Endothelial cell of umbilical vein (primary cell): ENCODE data around the gene DGKH. TPM values are rescaled to one million over a fixed set of nuclear protein-coding genes. Genes with fewer than 3 reads are reported as not detected.

Source experiments
- BruUV-seq: library from RNA; stranded (reverse); fragments of 400-500 nt; replicated peaks from 2 replicates; lab custom pipeline; 2021; lab: Mats Ljungman, UMichigan
- CTCF ChIA-PET: fragments of 300-600, 350-600 bp; sonication (Branson Sonifier 250); formaldehyde crosslinking; loops from one replicate; lab custom pipeline; 2021; ENCODE audit warnings: antibody characterized with exemption, inconsistent platforms; lab: Charles Lee
- POLR2A ChIA-PET: fragments of 300-600, 350-600 bp; sonication (Branson Sonifier 250); formaldehyde crosslinking; loops from one replicate; lab custom pipeline; 2021; ENCODE audit warnings: antibody characterized with exemption, inconsistent platforms; lab: Charles Lee
- DNase-seq: peaks from one replicate; pipeline ENCODE4 v3.0.0-alpha.2; 2011; ENCODE audit warnings: low read depth, low spot score
- FAIRE-seq: peaks from 2 replicates; lab custom pipeline; 2011; peaks lifted over from hg19 to GRCh38; lab: Jason Lieb, UNC
- H2AFZ ChIP-seq: 2 replicates; pipeline ENCODE4 v1.6.0; 2012; ENCODE audit warnings: low read depth, low read length, control low read depth, inconsistent platforms
- H3K27ac ChIP-seq: 2 replicates; pipeline ENCODE4 v1.5.1; 2011; ENCODE audit warnings: low read depth, mild to moderate bottlenecking, control low read depth, low read length, moderate library complexity; ENCODE audit not compliant: insufficient read depth
- H3K27me3 ChIP-seq, 2 experiments: 2 replicates each; pipeline versions ENCODE4 v1.6.0 to v1.6.1; 2011; ENCODE audit warnings: low read length in 2 of 2, mixed read lengths in 1 of 2; ENCODE audit not compliant: control insufficient read depth in 2 of 2, insufficient read depth in 2 of 2
- H3K36me3 ChIP-seq, 2 experiments: 2 replicates in 1 of 2; 3 replicates in 1 of 2; pipeline ENCODE4 v1.5.1; 2011; ENCODE audit warnings: low read length in 2 of 2, mild to moderate bottlenecking in 1 of 2, moderate library complexity in 1 of 2; ENCODE audit not compliant: control insufficient read depth in 2 of 2, insufficient read depth in 2 of 2; ENCODE audit errors: extremely low read depth in 1 of 2
- H3K4me1 ChIP-seq: 3 replicates; pipeline ENCODE4 v1.5.1; 2011; ENCODE audit warnings: mild to moderate bottlenecking, low read length; ENCODE audit not compliant: control insufficient read depth, insufficient read depth; ENCODE audit errors: extremely low read depth
- H3K4me2 ChIP-seq: 2 replicates; pipeline ENCODE4 v1.6.1; 2011; ENCODE audit warnings: low read length, control low read depth, mixed read lengths; ENCODE audit not compliant: insufficient read depth
- H3K4me3 ChIP-seq, 3 experiments: fragments of 200-600 bp in 1 of 3; sonication (generic), shearing (Covaris generic) in 1 of 3; replicated peaks in 1 of 3; 2 replicates each; pipeline ENCODE4 v1.5.1; 2011 to 2016; ENCODE audit warnings: control low read depth in 3 of 3, low read length in 3 of 3, mild to moderate bottlenecking in 2 of 3, inconsistent platforms in 1 of 3, low read depth in 1 of 3, moderate library complexity in 1 of 3; ENCODE audit not compliant: insufficient read depth in 1 of 3
- H3K79me2 ChIP-seq: 2 replicates; pipeline ENCODE4 v1.6.0; 2012; ENCODE audit warnings: low read length, inconsistent platforms; ENCODE audit not compliant: control insufficient read depth, insufficient read depth
- H3K9ac ChIP-seq: replicated peaks from 2 replicates; pipeline ENCODE3; 2011; ENCODE audit warnings: low read length, control low read depth; ENCODE audit not compliant: insufficient read depth; ENCODE audit errors: extremely low read depth
- H3K9me1 ChIP-seq: replicated peaks from 3 replicates; pipeline ENCODE4 v1.6.0; 2011; ENCODE audit warnings: mild to moderate bottlenecking, low read length; ENCODE audit not compliant: control insufficient read depth, insufficient read depth; ENCODE audit errors: extremely low read depth
- H3K9me3 ChIP-seq: replicated peaks from 2 replicates; pipeline ENCODE4 v1.5.1; 2012; ENCODE audit warnings: low read length, inconsistent platforms; ENCODE audit not compliant: control insufficient read depth, insufficient read depth
- H4K20me1 ChIP-seq: replicated peaks from 2 replicates; pipeline ENCODE3; 2011; ENCODE audit warnings: mild to moderate bottlenecking, low read length; ENCODE audit not compliant: control insufficient read depth, insufficient read depth; ENCODE audit errors: extremely low read depth
- CTCF ChIP-seq, 2 donors: IDR thresholded peaks; 1 replicate in 1 of 2; 2 replicates in 1 of 2; pipeline ENCODE4 v1.5.1; 2011; ENCODE audit warnings: low read length in 2 of 2, mild to moderate bottlenecking in 2 of 2, moderate library complexity in 2 of 2, control low read depth in 1 of 2, inconsistent platforms in 1 of 2, low read depth in 1 of 2; ENCODE audit not compliant: insufficient read depth in 1 of 2; ENCODE audit errors: extremely low read depth in 1 of 2
- EZH2 ChIP-seq: IDR thresholded peaks from 2 replicates; pipeline ENCODE4 v1.6.1; 2012; ENCODE audit warnings: borderline replicate concordance, low read depth, mild to moderate bottlenecking, moderate library complexity, low read length, inconsistent platforms; ENCODE audit not compliant: severe bottlenecking
- FOS ChIP-seq: IDR thresholded peaks from 2 replicates; pipeline ENCODE4 v1.6.1; 2011; ENCODE audit warnings: mild to moderate bottlenecking, low read length, moderate library complexity, borderline replicate concordance; ENCODE audit not compliant: insufficient read depth
- GATA2 ChIP-seq: IDR thresholded peaks from 2 replicates; pipeline ENCODE4 v1.7.0; 2011; ENCODE audit warnings: low read depth, mild to moderate bottlenecking, moderate library complexity, mixed read lengths, low read length; ENCODE audit not compliant: insufficient read length, insufficient read depth
- JUN ChIP-seq: IDR thresholded peaks from 2 replicates; pipeline ENCODE4 v1.6.1; 2011; ENCODE audit warnings: borderline replicate concordance, low read depth; ENCODE audit not compliant: insufficient read length, insufficient read depth
- MAX ChIP-seq: IDR thresholded peaks from 2 replicates; pipeline ENCODE4 v1.6.1; 2011; ENCODE audit not compliant: insufficient read depth, insufficient read length
- MYC ChIP-seq: IDR thresholded peaks from one replicate; pipeline ENCODE4 v1.6.1; 2011; ENCODE audit warnings: mild to moderate bottlenecking, low read depth, low read length
- POLR2A ChIP-seq: IDR thresholded peaks from 2 replicates; pipeline ENCODE4 v1.6.1; 2012; ENCODE audit warnings: low read depth, mild to moderate bottlenecking, control low read depth, low read length
- POLR2AphosphoS5 ChIP-seq: IDR thresholded peaks from 2 replicates; pipeline ENCODE4 v1.6.1; 2012; ENCODE audit warnings: low read depth, mild to moderate bottlenecking, control low read depth, low read length, moderate library complexity; ENCODE audit not compliant: insufficient read depth
- dilution Hi-C: fragments of 300-500 bp; cut with MboI; formaldehyde crosslinking; loops from one replicate; pipeline ENCODE4 v1.15.0; 2019; ENCODE audit warnings: low sequenced_read_pairs; ENCODE audit not compliant: extremely low pct_ligation_motif_present
- intact Hi-C: fragments of 100-400 bp; cut with micrococcal nuclease; formaldehyde crosslinking; loops from one replicate; pipeline ENCODE4 v1.10.0; 2022
- polyA plus RNA-seq, 4 experiments: library from polyadenylated mRNA; depleted of rRNA in 3 of 4; stranded (reverse) in 3 of 4; unstranded in 1 of 4; fragments of >200 nt; gene quantifications; 2 replicates each; pipeline versions ENCODE4 v1.2.1 to v1.2.3, GENCODE V29; 2011 to 2012; ENCODE audit warnings: missing spikeins in 1 of 4
- total RNA-seq: library from RNA; stranded (reverse); gene quantifications from 2 replicates; pipeline ENCODE4 v1.2.3, GENCODE V29; 2021

The DGKH gene
- total and polyA plus RNA-seq, 2 donors (not counting 3 experiments of a cell fraction or from before 2014, with no cell fraction given): 4.1 to 30.1 TPM

DNA sequence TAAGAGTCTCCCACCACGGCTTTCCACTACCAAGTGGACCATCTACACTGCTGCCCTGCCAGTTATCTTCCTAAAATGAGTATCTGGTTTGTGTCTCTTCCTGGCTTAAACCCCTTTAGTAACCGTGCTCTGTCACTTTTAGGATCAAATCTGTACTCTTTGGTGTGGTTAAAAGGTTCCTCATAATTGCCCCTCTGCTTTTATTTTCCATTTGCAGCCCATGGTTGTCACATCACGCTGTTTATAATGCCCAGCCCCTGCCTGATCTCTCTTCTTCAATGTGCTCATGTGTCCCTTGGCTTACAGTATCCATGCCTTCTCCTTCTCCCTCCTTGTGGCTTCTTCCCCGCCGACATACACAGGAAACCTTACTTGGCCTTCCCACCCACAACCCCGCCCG lies 100.1 kb downstream of the DGKH start:
- no TSS peak for BruUV-seq
- no peak overlapping the region for H3K27ac ChIP-seq
- no peak overlapping the region for H3K4me3 ChIP-seq
- H3K4me1 ChIP-seq: peaks cover 12% of the 10 kb centered on the region
- H3K79me2 ChIP-seq: peaks cover 5% of the 10 kb centered on the region
- no peaks in the 10 kb centered on the region for H3K27me3 ChIP-seq
- H3K9ac ChIP-seq: no peak overlapping the region
- dilution Hi-C loops (no loop called here), intact Hi-C loops (no loop called here)
- no peak for DNase-seq
- ChIA-PET POLR2A (no interaction called here), CTCF (no interaction called here)
- H3K36me3 ChIP-seq: no peaks in the 10 kb centered on the region
- H3K9me3 ChIP-seq: no peaks in the 10 kb centered on the region
- FAIRE-seq: no peak
- TF ChIP-seq POLR2A: no peak
- no peak for TF ChIP-seq MAX
- H3K9me1 ChIP-seq: peaks cover 4% of the 10 kb centered on the region
- no peaks in the 10 kb centered on the region for H4K20me1 ChIP-seq
- H2AFZ ChIP-seq: no peak overlapping the region
- H3K4me2 ChIP-seq: no peak overlapping the region

GRCh38 chr13:42149136-42149535 lies 100.7 kb downstream of the DGKH start:
- dilution Hi-C loops: no loop called here

More at GRCh38 chr13:42149136-42149535, 100.7 kb downstream of the DGKH start:
- no peak overlapping the region for H3K9ac ChIP-seq
- H3K4me2 ChIP-seq: no peak overlapping the region
- H3K27me3 ChIP-seq: no peaks in the 10 kb centered on the region
- no TSS peak for BruUV-seq
- H3K4me3 ChIP-seq: no peak overlapping the region
- H3K79me2 ChIP-seq: peaks cover 7% of the 10 kb centered on the region
- intact Hi-C loops: no loop called here
- POLR2A ChIA-PET: no interaction called here
- CTCF ChIA-PET: interaction anchor here (1.8 kb wide), 1 partner anchor 11 kb away, joined by 6 read pairs; no protein-coding TSS in a partner anchor
- H3K9me3 ChIP-seq: no peaks in the 10 kb centered on the region
- DNase-seq (no peak), FAIRE-seq (no peak)
- H3K9me1 ChIP-seq: peaks cover 4% of the 10 kb centered on the region
- no peaks in the 10 kb centered on the region for H4K20me1 ChIP-seq
- TF ChIP-seq MYC (no peak), POLR2A (no peak), EZH2 (no peak), CTCF (IDR thresholded peaks at IDR 0.05; ENCODE audit: extremely low read depth in 1 of 2, insufficient read depth in 1 of 2, low read depth in 1 of 2, low read length in 2 of 2) (no peak), GATA2 (no peak), MAX (no peak), POLR2AphosphoS5 (no peak), FOS (no peak), JUN (no peak)
- no peak overlapping the region for H3K27ac ChIP-seq
- no peak overlapping the region for H2AFZ ChIP-seq
- no peaks in the 10 kb centered on the region for H3K36me3 ChIP-seq
- peaks cover 15% of the 10 kb centered on the region for H3K4me1 ChIP-seq
